H9 (cell line): Measurements from ENCODE around the gene RSPO1. TPM values are rescaled to one million over a fixed set of nuclear protein-coding genes. Genes with fewer than 3 reads are reported as not detected.

ENCODE experiments used
- DNase-seq: peaks from one replicate; pipeline ENCODE4 v3.0.0-alpha.2; 2017
- H2AFZ ChIP-seq: one replicate; pipeline ENCODE4 v1.6.1; 2013; ENCODE audit warnings: mild to moderate bottlenecking, low read length, control low read depth, moderate library complexity
- H2AK5ac ChIP-seq: 2 replicates; pipeline ENCODE4 v1.6.1; 2013; ENCODE audit warnings: low read length, control low read depth, mixed read lengths; ENCODE audit not compliant: insufficient read length
- H2BK120ac ChIP-seq: one replicate; pipeline ENCODE4 v1.6.1; 2013; ENCODE audit warnings: low read depth, mild to moderate bottlenecking, low read length, control low read depth, inconsistent platforms; ENCODE audit not compliant: poor library complexity, severe bottlenecking
- H2BK12ac ChIP-seq: 2 replicates; pipeline ENCODE4 v1.6.1; 2013; ENCODE audit warnings: low read length, control low read depth, mixed read lengths, low read depth; ENCODE audit not compliant: insufficient read length
- H2BK15ac ChIP-seq: 2 replicates; pipeline ENCODE4 v1.6.1; 2013; ENCODE audit warnings: low read depth, low read length, control low read depth
- H2BK20ac ChIP-seq: one replicate; pipeline ENCODE4 v1.6.1; 2013; ENCODE audit warnings: low read depth, mild to moderate bottlenecking, low read length, control low read depth, inconsistent platforms; ENCODE audit not compliant: poor library complexity, severe bottlenecking
- H2BK5ac ChIP-seq: 2 replicates; pipeline ENCODE4 v1.6.1; 2013; ENCODE audit warnings: low read length, control low read depth, mixed read lengths; ENCODE audit not compliant: insufficient read length
- H3K14ac ChIP-seq: 2 replicates; pipeline ENCODE4 v1.6.1; 2013; ENCODE audit warnings: low read length, control low read depth; ENCODE audit not compliant: insufficient read depth
- H3K18ac ChIP-seq: 2 replicates; pipeline ENCODE4 v1.6.1; 2013; ENCODE audit warnings: low read depth, mild to moderate bottlenecking, mixed read lengths, low read length, control low read depth; ENCODE audit not compliant: insufficient read length
- H3K23ac ChIP-seq: 2 replicates; pipeline ENCODE4 v1.6.1; 2013; ENCODE audit warnings: low read length, control low read depth, mixed read lengths, low read depth; ENCODE audit not compliant: insufficient read length
- H3K23me2 ChIP-seq: 2 replicates; pipeline ENCODE4 v1.6.1; 2013; ENCODE audit warnings: low read depth, mild to moderate bottlenecking, mixed read lengths, low read length, control low read depth; ENCODE audit not compliant: insufficient read length, poor library complexity, severe bottlenecking
- H3K27ac ChIP-seq: 2 replicates; pipeline ENCODE4 v1.5.1; 2013; ENCODE audit warnings: low read length, control low read depth, mixed read lengths, low read depth; ENCODE audit not compliant: insufficient read length
- H3K27me3 ChIP-seq: 2 replicates; pipeline ENCODE4 v1.6.1; 2013; ENCODE audit warnings: low read length, control low read depth, inconsistent platforms; ENCODE audit not compliant: insufficient read depth
- H3K4ac ChIP-seq: 2 replicates; pipeline ENCODE4 v1.6.1; 2013; ENCODE audit warnings: low read depth, mild to moderate bottlenecking, control low read depth, inconsistent platforms, low read length, moderate library complexity
- H3K4me1 ChIP-seq: 2 replicates; pipeline ENCODE4 v1.6.1; 2013; ENCODE audit warnings: low read length, control low read depth, inconsistent platforms; ENCODE audit not compliant: insufficient read depth
- H3K4me2 ChIP-seq: 2 replicates; pipeline ENCODE4 v1.6.1; 2013; ENCODE audit warnings: low read length, control low read depth, mixed read lengths; ENCODE audit not compliant: insufficient read length, insufficient read depth
- H3K56ac ChIP-seq: 2 replicates; pipeline ENCODE4 v1.6.1; 2013; ENCODE audit warnings: low read depth, mild to moderate bottlenecking, mixed read lengths, low read length, control low read depth; ENCODE audit not compliant: insufficient read length
- H3K79me1 ChIP-seq: 2 replicates; pipeline ENCODE4 v1.6.1; 2013; ENCODE audit warnings: low read depth, mild to moderate bottlenecking, moderate library complexity, low read length, control low read depth, inconsistent platforms; ENCODE audit not compliant: insufficient read depth, poor library complexity, severe bottlenecking
- H3K79me2 ChIP-seq: 2 replicates; pipeline ENCODE4 v1.6.1; 2013; ENCODE audit warnings: low read length, control low read depth, inconsistent platforms; ENCODE audit not compliant: insufficient read depth
- H3K9ac ChIP-seq: 2 replicates; pipeline ENCODE4 v1.6.1; 2013; ENCODE audit warnings: low read length, control low read depth, mixed read lengths; ENCODE audit not compliant: insufficient read length; ENCODE audit errors: extremely low read depth
- H3K9me3 ChIP-seq: one replicate; pipeline ENCODE4 v1.6.1; 2013; ENCODE audit warnings: low read depth, low read length, inconsistent platforms; ENCODE audit not compliant: control insufficient read depth
- H3T11ph ChIP-seq: one replicate; pipeline ENCODE4 v1.6.1; 2013; ENCODE audit warnings: mild to moderate bottlenecking, low read length, control low read depth, inconsistent platforms
- H4K20me1 ChIP-seq: one replicate; pipeline ENCODE4 v1.6.1; 2013; ENCODE audit not compliant: control insufficient read depth, insufficient read length, insufficient read depth
- H4K5ac ChIP-seq: 2 replicates; pipeline ENCODE4 v1.6.1; 2013; ENCODE audit warnings: low read depth, mild to moderate bottlenecking, mixed read lengths, low read length, control low read depth; ENCODE audit not compliant: insufficient read length
- H4K8ac ChIP-seq: replicated peaks from 2 replicates; pipeline ENCODE4 v1.6.1; 2013; ENCODE audit warnings: low read length, control low read depth, mixed read lengths, low read depth; ENCODE audit not compliant: insufficient read length
- H4K91ac ChIP-seq: 2 replicates; pipeline ENCODE4 v1.6.1; 2013; ENCODE audit warnings: low read depth, mild to moderate bottlenecking, moderate library complexity, mixed read lengths, low read length, control low read depth; ENCODE audit not compliant: insufficient read length
- H3K27ac Mint-ChIP-seq, 3 experiments: 2 replicates in 2 of 3; 3 replicates in 1 of 3; pipeline ENCODE4 v1.8.0; 2020 to 2021; ENCODE audit warnings: mixed read lengths in 3 of 3, mild to moderate bottlenecking in 1 of 3, moderate library complexity in 1 of 3
- H3K27me3 Mint-ChIP-seq: 2 replicates; pipeline ENCODE4 v1.8.0; 2021; ENCODE audit warnings: low read depth, mild to moderate bottlenecking, moderate library complexity, mixed read lengths
- H3K36me3 Mint-ChIP-seq, 3 experiments: 2 replicates in 2 of 3; 3 replicates in 1 of 3; pipeline ENCODE4 v1.8.0; 2020 to 2021; ENCODE audit warnings: low read depth in 3 of 3, mixed read lengths in 3 of 3; ENCODE audit not compliant: insufficient read depth in 1 of 3
- H3K4me1 Mint-ChIP-seq, 2 experiments: 2 replicates each; pipeline ENCODE4 v1.8.0; 2020; ENCODE audit warnings: mixed read lengths in 2 of 2
- H3K4me3 Mint-ChIP-seq, 2 experiments: 2 replicates in 1 of 2; 3 replicates in 1 of 2; pipeline ENCODE4 v1.8.0; 2020 to 2021; ENCODE audit warnings: mild to moderate bottlenecking in 2 of 2, mixed read lengths in 2 of 2, moderate library complexity in 1 of 2
- H3K9me3 Mint-ChIP-seq, 2 experiments: 2 replicates in 1 of 2; 3 replicates in 1 of 2; pipeline ENCODE4 v1.8.0; 2020; ENCODE audit warnings: mild to moderate bottlenecking in 2 of 2, mixed read lengths in 2 of 2, moderate library complexity in 1 of 2
- CTCF ChIP-seq: fragments of 200-600 bp; sonication (generic); conservative IDR thresholded peaks from 3 replicates; pipeline ENCODE4 v1.8.0; 2021; ENCODE audit warnings: antibody characterized with exemption, mild to moderate bottlenecking
- WGBS: extraction: QIAGEN DNeasy Blood & Tissue Kit; methylation state at CpG from one replicate; pipeline ENCODE4 v1.1.7; 2013; ENCODE audit warnings: missing lambda C conversion rate, low lambda C conversion rate, mixed read lengths; ENCODE audit not compliant: insufficient read length; ENCODE audit errors: extremely low coverage; 5-methylcytosine and 5-hydroxymethylcytosine counted together
- total RNA-seq: library from RNA; stranded (reverse); gene quantifications from 2 replicates; pipeline ENCODE4 v1.2.1, GENCODE V29; 2021

Gene RSPO1
- total RNA-seq, 1 experiment from 2014 or later, result 0.35 TPM

GRCh38 chr1:37641059-37641458 lies 6.4 kb upstream of the RSPO1 start:
- Histone ChIP-seq H3K27me3 (peaks cover 25% of the 10 kb centered on the region; the same call in 1 of the 2 replicates), H3K27ac (no peak overlapping the region), H3K23ac (no peak overlapping the region), H3K4me1 (no peaks in the 10 kb centered on the region), H3K56ac (no peak overlapping the region), H3K9me3 (no peaks in the 10 kb centered on the region), H2BK20ac (no peak overlapping the region), H2AK5ac (no peak overlapping the region), H2BK5ac (no peak overlapping the region), H2BK15ac (no peak overlapping the region), H3K18ac (no peak overlapping the region), H2BK12ac (no peak overlapping the region), H4K8ac (no peak overlapping the region), H2BK120ac (no peak overlapping the region), H3K79me2 (no peaks in the 10 kb centered on the region), H3K4ac (no peak overlapping the region), H3K9ac (no peak overlapping the region), H4K5ac (no peak overlapping the region), H3K14ac (no peak overlapping the region), H3T11ph (no peak overlapping the region), H3K79me1 (no peaks in the 10 kb centered on the region), H4K20me1 (no peaks in the 10 kb centered on the region), H3K23me2 (no peaks in the 10 kb centered on the region), H4K91ac (no peak overlapping the region), H2AFZ (no peak overlapping the region), H3K4me2 (no peak overlapping the region)
- DNase-seq, result no peak
- peaks cover 8% of the 10 kb centered on the region for H3K27me3 Mint-ChIP-seq
- H3K4me1 Mint-ChIP-seq, result no peaks in the 10 kb centered on the region
- H3K9me3 Mint-ChIP-seq, result no peaks in the 10 kb centered on the region
- no peak overlapping the region for H3K27ac Mint-ChIP-seq
- H3K4me3 Mint-ChIP-seq, result no peak overlapping the region
- WGBS, result no CpG with 5 or more reads among the region's 1 CpG
- no peaks in the 10 kb centered on the region for H3K36me3 Mint-ChIP-seq
- TF ChIP-seq CTCF, result no peak
